Astrocyte of the cerebellum (primary cell): ENCODE data around the gene CHN1.

ENCODE experiments used
- DNase-seq: peaks from one replicate; pipeline ENCODE4 v3.0.0-alpha.2; 2011; ENCODE audit warnings: low read depth
- H3K4me3 ChIP-seq: 2 replicates; pipeline ENCODE4 v1.5.1; 2011; ENCODE audit warnings: mild to moderate bottlenecking, low read depth, low read length, moderate library complexity
- in situ Hi-C: cut with HindIII; loops from 2 replicates; pipeline ENCODE4 v1.10.0; 2017; ENCODE audit warnings: low sequenced_read_pairs
- TF ChIP-seq, protein P1 (sequence below): IDR thresholded peaks from 2 replicates; pipeline ENCODE4 v1.5.1; 2012; ENCODE audit warnings: low read length, low read depth, moderate library complexity, mild to moderate bottlenecking; ENCODE audit errors: missing control alignments

CHN1 gene

GRCh38 chr2:174929786-174930185, 75.4 kb downstream of the CHN1 start:
- TF ChIP-seq, protein P1, sequence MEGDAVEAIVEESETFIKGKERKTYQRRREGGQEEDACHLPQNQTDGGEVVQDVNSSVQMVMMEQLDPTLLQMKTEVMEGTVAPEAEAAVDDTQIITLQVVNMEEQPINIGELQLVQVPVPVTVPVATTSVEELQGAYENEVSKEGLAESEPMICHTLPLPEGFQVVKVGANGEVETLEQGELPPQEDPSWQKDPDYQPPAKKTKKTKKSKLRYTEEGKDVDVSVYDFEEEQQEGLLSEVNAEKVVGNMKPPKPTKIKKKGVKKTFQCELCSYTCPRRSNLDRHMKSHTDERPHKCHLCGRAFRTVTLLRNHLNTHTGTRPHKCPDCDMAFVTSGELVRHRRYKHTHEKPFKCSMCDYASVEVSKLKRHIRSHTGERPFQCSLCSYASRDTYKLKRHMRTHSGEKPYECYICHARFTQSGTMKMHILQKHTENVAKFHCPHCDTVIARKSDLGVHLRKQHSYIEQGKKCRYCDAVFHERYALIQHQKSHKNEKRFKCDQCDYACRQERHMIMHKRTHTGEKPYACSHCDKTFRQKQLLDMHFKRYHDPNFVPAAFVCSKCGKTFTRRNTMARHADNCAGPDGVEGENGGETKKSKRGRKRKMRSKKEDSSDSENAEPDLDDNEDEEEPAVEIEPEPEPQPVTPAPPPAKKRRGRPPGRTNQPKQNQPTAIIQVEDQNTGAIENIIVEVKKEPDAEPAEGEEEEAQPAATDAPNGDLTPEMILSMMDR, result no peak
- no peak overlapping the region for H3K4me3 ChIP-seq
- no peak for DNase-seq
- in situ Hi-C loops, result loop anchor here (5.0 kb wide), 1 partner anchor 43 kb away; no protein-coding TSS in a partner anchor

DNA sequence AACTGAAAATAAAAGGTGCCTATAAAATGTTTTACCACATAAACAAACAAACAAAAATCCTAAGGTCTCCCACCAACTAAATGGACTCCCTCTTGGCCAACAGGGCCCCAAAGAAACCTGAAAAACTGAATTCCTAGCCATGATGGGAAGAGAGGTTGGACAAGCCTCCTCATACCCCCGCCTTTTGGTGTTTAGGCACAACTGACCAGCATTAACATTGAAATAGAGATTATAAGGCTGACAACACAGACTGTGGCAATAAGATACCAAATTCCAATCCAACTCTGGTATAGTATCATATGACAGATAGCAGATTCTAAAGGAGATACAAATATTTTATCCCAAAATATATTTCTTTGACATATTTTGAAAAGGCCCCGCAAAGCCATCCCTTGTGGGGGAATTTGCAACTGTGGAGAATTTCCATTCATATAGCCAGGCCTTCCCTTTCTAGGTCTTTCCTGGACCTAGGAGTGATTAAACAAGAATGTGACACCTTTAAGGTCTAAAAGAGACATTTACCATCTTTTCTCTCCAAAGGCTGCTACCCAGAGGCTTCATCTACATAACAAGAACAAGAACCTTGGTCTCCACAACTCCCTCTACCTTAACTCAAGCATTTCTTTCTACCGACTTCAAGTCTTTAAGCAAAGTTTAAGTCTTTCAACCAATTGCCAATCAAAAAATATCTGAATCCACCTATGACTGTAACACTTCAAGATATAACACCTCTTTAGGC, 80.0 kb downstream of the CHN1 start:
- DNase-seq, result no peak
- TF ChIP-seq, protein P1, result no peak
- in situ Hi-C loops, result loop anchor here (5.0 kb wide), 1 partner anchor 47 kb away; no protein-coding TSS in a partner anchor
- no peak overlapping the region for H3K4me3 ChIP-seq

GRCh38 chr2:174924061-174924693, 81.0 kb downstream of the CHN1 start:
- no peak for DNase-seq
- TF ChIP-seq, protein P1, result no peak
- no peak overlapping the region for H3K4me3 ChIP-seq
- in situ Hi-C loops, result loop anchor here (25.0 kb wide), 1 partner anchor 1163 kb away; the partner anchor contains the start of genes EVX2, HOXD12 and HOXD13

GRCh38 chr2:174919947-174920595, 85.1 kb downstream of the CHN1 start:
- TF ChIP-seq, protein P1, result no peak
- in situ Hi-C loops, result loop anchor here (25.0 kb wide), 1 partner anchor 1167 kb away; the partner anchor contains the start of genes EVX2, HOXD12 and HOXD13
- DNase-seq, result no peak

GRCh38 chr2:174918886-174919526, 86.2 kb downstream of the CHN1 start:
- no peak for DNase-seq
- H3K4me3 ChIP-seq, result no peak overlapping the region
- in situ Hi-C loops, result loop anchor here (25.0 kb wide), 1 partner anchor 1168 kb away; the partner anchor contains the start of genes EVX2, HOXD12 and HOXD13
- TF ChIP-seq, protein P1, result no peak

More at GRCh38 chr2:174919947-174920595, 85.1 kb downstream of the CHN1 start:
- H3K4me3 ChIP-seq, result no peak overlapping the region
